OCI-LY1 (cell line): ENCODE results near the gene TOM1L2.

Source experiments
- EZH2 ChIP-seq: fragments of 200-600 bp; sonication (generic), shearing (Covaris generic); IDR thresholded peaks from 2 replicates; pipeline ENCODE4 v1.8.0; 2017; ENCODE audit warnings: borderline replicate concordance, mixed run types, mild to moderate bottlenecking, antibody characterized with exemption, low read length, moderate library complexity, mixed read lengths
- TF ChIP-seq, protein P1 (sequence below): fragments of 200-600 bp; sonication (generic), shearing (Covaris generic); IDR thresholded peaks from 2 replicates; pipeline ENCODE4 v1.5.1; 2017; ENCODE audit warnings: mild to moderate bottlenecking, antibody characterized with exemption, low read length, moderate library complexity, mixed read lengths

DNA sequence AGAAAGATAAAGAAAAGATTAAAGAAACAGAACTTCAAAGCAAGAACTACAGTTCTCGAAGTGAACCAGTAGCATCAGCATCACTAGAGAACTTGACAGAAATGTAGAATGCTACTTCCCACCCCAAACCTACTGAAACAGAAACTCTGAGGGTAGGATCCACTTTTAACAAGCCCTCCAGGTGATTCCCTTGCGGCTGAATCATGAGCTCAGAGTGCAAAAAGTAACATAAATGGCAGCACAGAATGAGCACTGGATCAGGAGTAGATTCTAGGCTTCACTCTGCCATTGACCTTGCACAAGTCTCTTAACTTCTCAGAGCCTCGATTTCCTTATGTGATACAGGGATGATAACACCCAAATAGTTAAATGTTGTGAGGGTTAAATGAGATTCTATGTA lies 5.8 kb downstream of the TOM1L2 start:
- TF ChIP-seq, protein P1, sequence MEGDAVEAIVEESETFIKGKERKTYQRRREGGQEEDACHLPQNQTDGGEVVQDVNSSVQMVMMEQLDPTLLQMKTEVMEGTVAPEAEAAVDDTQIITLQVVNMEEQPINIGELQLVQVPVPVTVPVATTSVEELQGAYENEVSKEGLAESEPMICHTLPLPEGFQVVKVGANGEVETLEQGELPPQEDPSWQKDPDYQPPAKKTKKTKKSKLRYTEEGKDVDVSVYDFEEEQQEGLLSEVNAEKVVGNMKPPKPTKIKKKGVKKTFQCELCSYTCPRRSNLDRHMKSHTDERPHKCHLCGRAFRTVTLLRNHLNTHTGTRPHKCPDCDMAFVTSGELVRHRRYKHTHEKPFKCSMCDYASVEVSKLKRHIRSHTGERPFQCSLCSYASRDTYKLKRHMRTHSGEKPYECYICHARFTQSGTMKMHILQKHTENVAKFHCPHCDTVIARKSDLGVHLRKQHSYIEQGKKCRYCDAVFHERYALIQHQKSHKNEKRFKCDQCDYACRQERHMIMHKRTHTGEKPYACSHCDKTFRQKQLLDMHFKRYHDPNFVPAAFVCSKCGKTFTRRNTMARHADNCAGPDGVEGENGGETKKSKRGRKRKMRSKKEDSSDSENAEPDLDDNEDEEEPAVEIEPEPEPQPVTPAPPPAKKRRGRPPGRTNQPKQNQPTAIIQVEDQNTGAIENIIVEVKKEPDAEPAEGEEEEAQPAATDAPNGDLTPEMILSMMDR = no peak
- no peak for TF ChIP-seq EZH2
